Common myeloid progenitor, CD34-positive (primary cell): ENCODE results near the gene ASTN1.

ENCODE experiments used
- CTCF ChIA-PET: fragments of 350-600 bp; sonication (Branson Sonifier 250); formaldehyde crosslinking; loops from one replicate; lab custom pipeline; 2021; ENCODE audit warnings: antibody characterized with exemption; lab: Charles Lee
- POLR2A ChIA-PET: fragments of 350-600 bp; sonication (Branson Sonifier 250); formaldehyde crosslinking; loops from one replicate; lab custom pipeline; 2021; ENCODE audit warnings: antibody characterized with exemption; lab: Charles Lee
- DNase-seq, 3 donors: peaks; one replicate each; pipeline versions ENCODE4 v3.0.0 to v3.0.0-alpha.2; 2013
- H3K27ac ChIP-seq, 2 experiments: 1 replicate in 1 of 2; 2 replicates in 1 of 2; pipeline ENCODE4 v1.7.0; 2013; ENCODE audit warnings: inconsistent platforms in 2 of 2, low read length in 2 of 2, mild to moderate bottlenecking in 2 of 2, low read depth in 1 of 2, moderate library complexity in 1 of 2; ENCODE audit not compliant: severe bottlenecking in 2 of 2, insufficient read depth in 1 of 2, poor library complexity in 1 of 2
- H3K27me3 ChIP-seq, 5 experiments: replicated peaks in 2 of 5; 1 replicate in 3 of 5; 2 replicates in 2 of 5; pipeline versions ENCODE4 v1.6.1 to v1.7.0; 2013; ENCODE audit warnings: low read length in 4 of 5, mild to moderate bottlenecking in 2 of 5, moderate library complexity in 2 of 5, inconsistent platforms in 1 of 5; ENCODE audit not compliant: insufficient read depth in 5 of 5, control insufficient read depth in 4 of 5
- H3K36me3 ChIP-seq, 4 experiments: 1 replicate in 2 of 4; 2 replicates in 2 of 4; pipeline versions ENCODE4 v1.6.1 to v1.7.0; 2013; ENCODE audit warnings: low read length in 3 of 4, control low read depth in 1 of 4, mild to moderate bottlenecking in 1 of 4; ENCODE audit not compliant: control insufficient read depth in 4 of 4, insufficient read depth in 4 of 4
- H3K4me1 ChIP-seq, 4 experiments: 1 replicate in 3 of 4; 2 replicates in 1 of 4; pipeline versions ENCODE4 v1.6.1 to v1.7.1; 2013; ENCODE audit warnings: low read length in 3 of 4, mild to moderate bottlenecking in 3 of 4, control low read depth in 1 of 4, inconsistent platforms in 1 of 4, moderate library complexity in 1 of 4; ENCODE audit not compliant: control insufficient read depth in 4 of 4, insufficient read depth in 4 of 4; ENCODE audit errors: control extremely low read depth in 1 of 4
- H3K4me3 ChIP-seq, 7 experiments: 1 replicate in 4 of 7; 2 replicates in 3 of 7; pipeline versions ENCODE4 v1.5.1 to v1.7.0; 2013; ENCODE audit warnings: mild to moderate bottlenecking in 7 of 7, low read length in 6 of 7, moderate library complexity in 6 of 7, inconsistent platforms in 2 of 7, low read depth in 2 of 7, control low read depth in 1 of 7; ENCODE audit not compliant: insufficient read depth in 4 of 7, control insufficient read depth in 1 of 7; ENCODE audit errors: extremely low read depth in 1 of 7
- H3K9me3 ChIP-seq, 5 experiments: 1 replicate in 4 of 5; 2 replicates in 1 of 5; pipeline versions ENCODE4 v1.6.1 to v1.7.1; 2013; ENCODE audit warnings: low read length in 4 of 5, mild to moderate bottlenecking in 2 of 5, inconsistent platforms in 1 of 5, low read depth in 1 of 5, moderate library complexity in 1 of 5; ENCODE audit not compliant: control insufficient read depth in 4 of 5, insufficient read depth in 2 of 5; ENCODE audit errors: control extremely low read depth in 1 of 5
- WGBS: methylation state at CpG from one replicate; pipeline ENCODE4 v1.1.5; 2013; ENCODE audit not compliant: insufficient coverage; 5-methylcytosine and 5-hydroxymethylcytosine counted together

ASTN1 gene

GRCh38 chr1:176896216-176896615, 268.3 kb downstream of the ASTN1 start:
- H3K27me3 ChIP-seq: peaks cover 0 to 21% (median 4%) of the 10 kb centered on the region in 5 experiments
- no peak overlapping the region for H3K4me3 ChIP-seq
- no peaks in the 10 kb centered on the region for H3K36me3 ChIP-seq
- no peak for DNase-seq
- 59% methylated on average over 3 of the region's 10 CpGs for WGBS
- H3K27ac ChIP-seq: no peak overlapping the region
- ChIA-PET POLR2A (no interaction called here), CTCF (interaction anchor here (0.6 to 2.3 kb wide), 6 partner anchors 13 to 1050 kb away, joined by 3 to 10 read pairs (median 4); no protein-coding TSS in a partner anchor)
- no peaks in the 10 kb centered on the region for H3K9me3 ChIP-seq
- peaks cover 0 to 5% (median 0%) of the 10 kb centered on the region in 4 experiments for H3K4me1 ChIP-seq

GRCh38 chr1:176894450-176894849, 270.1 kb downstream of the ASTN1 start:
- DNase-seq: no peak
- ChIA-PET POLR2A (no interaction called here), CTCF (interaction anchor here (0.8 to 1.7 kb wide), 4 partner anchors 10 to 14 kb away, joined by 3 to 4 read pairs (median 3); no protein-coding TSS in a partner anchor)
- no peak overlapping the region for H3K4me3 ChIP-seq
- H3K4me1 ChIP-seq: peaks cover 0 to 5% (median 0%) of the 10 kb centered on the region in 4 experiments
- 92% methylated on average over 8 of the region's 8 CpGs for WGBS
- H3K9me3 ChIP-seq: no peaks in the 10 kb centered on the region
- no peak overlapping the region for H3K27ac ChIP-seq
- peaks cover 0 to 13% (median 4%) of the 10 kb centered on the region in 5 experiments for H3K27me3 ChIP-seq
- H3K36me3 ChIP-seq: no peaks in the 10 kb centered on the region

GRCh38 chr1:176893625-176894352, 270.7 kb downstream of the ASTN1 start:
- H3K9me3 ChIP-seq: no peaks in the 10 kb centered on the region
- peaks cover 0 to 13% (median 4%) of the 10 kb centered on the region in 5 experiments for H3K27me3 ChIP-seq
- H3K4me1 ChIP-seq: peaks cover 0 to 5% (median 0%) of the 10 kb centered on the region in 4 experiments
- no peaks in the 10 kb centered on the region for H3K36me3 ChIP-seq
- H3K27ac ChIP-seq: no peak overlapping the region
- whole genome bisulfite sequencing: 90% methylated on average over 3 of the region's 7 CpGs
- no peak overlapping the region for H3K4me3 ChIP-seq
- no peak for DNase-seq
- POLR2A ChIA-PET: no interaction called here
- CTCF ChIA-PET: interaction anchor here (0.8 to 1.7 kb wide), 3 partner anchors 10 to 12 kb away, joined by 3 to 4 read pairs (median 3); no protein-coding TSS in a partner anchor

- no peak for DNase-seq
- WGBS: 95% methylated on average over 2 of the region's 3 CpGs
- Histone ChIP-seq H3K36me3 (no peaks in the 10 kb centered on the region), H3K27ac (no peak overlapping the region), H3K9me3 (no peaks in the 10 kb centered on the region), H3K27me3 (peaks cover 0 to 6% (median 0%) of the 10 kb centered on the region in 5 experiments), H3K4me1 (no peaks in the 10 kb centered on the region), H3K4me3 (no peak overlapping the region)
- POLR2A ChIA-PET: no interaction called here
- CTCF ChIA-PET: no interaction called here
Observed at GRCh38 chr1:176888471-176889032, 276.0 kb downstream of the ASTN1 start.

GRCh38 chr1:176885751-176886150, 278.8 kb downstream of the ASTN1 start:
- H3K4me1 ChIP-seq: no peaks in the 10 kb centered on the region
- no peaks in the 10 kb centered on the region for H3K27me3 ChIP-seq
- no peak for DNase-seq
- no peaks in the 10 kb centered on the region for H3K9me3 ChIP-seq
- H3K4me3 ChIP-seq: no peak overlapping the region
- ChIA-PET POLR2A (no interaction called here), CTCF (interaction anchor here (0.8 kb wide), 1 partner anchor 12 kb away, joined by 4 read pairs; no protein-coding TSS in a partner anchor)
- H3K27ac ChIP-seq: no peak overlapping the region
- WGBS: no CpG with 5 or more reads among the region's 2 CpGs
- no peaks in the 10 kb centered on the region for H3K36me3 ChIP-seq

GRCh38 chr1:176885341-176885740, 279.2 kb downstream of the ASTN1 start:
- Histone ChIP-seq H3K36me3 (no peaks in the 10 kb centered on the region), H3K27ac (no peak overlapping the region), H3K4me1 (no peaks in the 10 kb centered on the region), H3K4me3 (no peak overlapping the region), H3K9me3 (no peaks in the 10 kb centered on the region), H3K27me3 (no peaks in the 10 kb centered on the region)
- ChIA-PET POLR2A (no interaction called here), CTCF (no interaction called here)
- 84% methylated on average over 3 of the region's 3 CpGs for WGBS
- no peak for DNase-seq

GRCh38 chr1:176884911-176885310, 279.6 kb downstream of the ASTN1 start:
- CTCF ChIA-PET: no interaction called here
- H3K27me3 ChIP-seq: no peaks in the 10 kb centered on the region
- no peaks in the 10 kb centered on the region for H3K4me1 ChIP-seq
- no peaks in the 10 kb centered on the region for H3K36me3 ChIP-seq
- DNase-seq: no peak
- no peak overlapping the region for H3K27ac ChIP-seq
- H3K9me3 ChIP-seq: no peaks in the 10 kb centered on the region
- POLR2A ChIA-PET: no interaction called here
- no CpG with 5 or more reads among the region's 1 CpG for WGBS
- H3K4me3 ChIP-seq: no peak overlapping the region
